Fibroblast of lung (primary cell): ENCODE data around the gene RALGDS. TPM values are rescaled to one million over a fixed set of nuclear protein-coding genes. Genes with fewer than 3 reads are reported as not detected.
"Not testable (repeated sequence)": the region's sequence is repeated elsewhere in the genome, so short reads cannot be mapped to it uniquely, and the experiment has no call there.

Experiments used
- DNase-seq, 2 donors: peaks; one replicate each; pipeline versions ENCODE4 v3.0.0 to v3.0.0-alpha.2; 2010; ENCODE audit warnings: low read depth in 2 of 2
- H2AFZ ChIP-seq: 2 replicates; pipeline ENCODE4 v1.5.1; 2012; ENCODE audit warnings: low read length, control low read depth, inconsistent platforms
- H3K27ac ChIP-seq: 2 replicates; pipeline ENCODE4 v1.5.1; 2011; ENCODE audit warnings: low read length, control low read depth; ENCODE audit not compliant: insufficient read depth
- H3K27me3 ChIP-seq: 2 replicates; pipeline ENCODE4 v1.5.1; 2011; ENCODE audit warnings: mild to moderate bottlenecking, low read length; ENCODE audit not compliant: control insufficient read depth, insufficient read depth
- H3K36me3 ChIP-seq: 2 replicates; pipeline ENCODE4 v1.5.1; 2011; ENCODE audit warnings: low read length; ENCODE audit not compliant: control insufficient read depth, insufficient read depth
- H3K4me1 ChIP-seq: 2 replicates; pipeline ENCODE4 v1.5.1; 2011; ENCODE audit warnings: low read length; ENCODE audit not compliant: control insufficient read depth, insufficient read depth; ENCODE audit errors: extremely low read depth
- H3K4me2 ChIP-seq: 2 replicates; pipeline ENCODE4 v1.5.1; 2011; ENCODE audit warnings: low read length, control low read depth; ENCODE audit not compliant: insufficient read depth; ENCODE audit errors: extremely low read depth
- H3K4me3 ChIP-seq, 4 experiments: fragments of 200-600 bp in 1 of 4; sonication (generic) in 1 of 4; replicated peaks in 1 of 4; 2 replicates each; pipeline ENCODE4 v1.5.1; 2011 to 2016; ENCODE audit warnings: low read length in 4 of 4, low read depth in 3 of 4, mild to moderate bottlenecking in 3 of 4, control low read depth in 2 of 4, inconsistent platforms in 1 of 4, mixed read lengths in 1 of 4; ENCODE audit not compliant: insufficient read depth in 1 of 4; ENCODE audit errors: control extremely low read depth in 1 of 4
- H3K79me2 ChIP-seq: 2 replicates; pipeline ENCODE4 v1.5.1; 2012; ENCODE audit warnings: mild to moderate bottlenecking, low read length, inconsistent platforms; ENCODE audit not compliant: control insufficient read depth, insufficient read depth
- H3K9ac ChIP-seq: 2 replicates; pipeline ENCODE4 v1.5.1; 2011; ENCODE audit warnings: mild to moderate bottlenecking, low read length, control low read depth; ENCODE audit not compliant: insufficient read depth
- H3K9me3 ChIP-seq: 2 replicates; pipeline ENCODE4 v1.5.1; 2012; ENCODE audit warnings: low read depth, low read length; ENCODE audit not compliant: control insufficient read depth, insufficient read depth
- H4K20me1 ChIP-seq: 2 replicates; pipeline ENCODE4 v1.5.1; 2011; ENCODE audit warnings: low read length; ENCODE audit not compliant: control insufficient read depth, insufficient read depth; ENCODE audit errors: extremely low read depth
- CTCF ChIP-seq, 2 donors: IDR thresholded peaks in 1 of 2; conservative IDR thresholded peaks in 1 of 2; 1 replicate in 1 of 2; 2 replicates in 1 of 2; pipeline ENCODE4 v1.5.1; 2011 to 2012; ENCODE audit warnings: low read length in 2 of 2, control low read depth in 1 of 2, inconsistent platforms in 1 of 2, low read depth in 1 of 2, mild to moderate bottlenecking in 1 of 2
- EZH2 ChIP-seq: IDR thresholded peaks from 2 replicates; pipeline ENCODE4 v1.5.1; 2012; ENCODE audit warnings: low read length, control low read depth, mild to moderate bottlenecking; ENCODE audit errors: missing control alignments
- polyA plus RNA-seq, 2 donors: library from polyadenylated mRNA; depleted of rRNA in 1 of 2; stranded (reverse) in 1 of 2; unstranded in 1 of 2; fragments of >200 nt; gene quantifications; 2 replicates each; pipeline ENCODE4 v1.2.1, GENCODE V29; 2011 to 2012; ENCODE audit warnings: missing spikeins in 1 of 2
- total RNA-seq: library from RNA; depleted of rRNA; stranded (reverse); fragments of >200 nt; gene quantifications from 2 replicates; pipeline ENCODE4 v1.2.1, GENCODE V29; 2014

RALGDS gene
- total and polyA plus RNA-seq, 2 donors (not counting 1 experiment from before 2014, with no cell fraction given) = 16.6 to 23.6 TPM

GRCh38 chr9:133071484-133072150 is 49.4 kb downstream of the RALGDS start:
- Histone ChIP-seq H3K79me2 (no peaks in the 10 kb centered on the region), H3K4me3 (no peak overlapping the region), H3K27ac (no peak overlapping the region), H3K4me1 (no peaks in the 10 kb centered on the region), H3K9me3 (no peaks in the 10 kb centered on the region), H2AFZ (no peak overlapping the region), H3K4me2 (no peak overlapping the region), H3K27me3 (no peaks in the 10 kb centered on the region), H3K9ac (no peak overlapping the region), H4K20me1 (no peaks in the 10 kb centered on the region), H3K36me3 (no peaks in the 10 kb centered on the region)
- no peak for TF ChIP-seq EZH2
- TF ChIP-seq CTCF (conservative IDR thresholded peaks at IDR 0.05 in 1 of 2, IDR thresholded peaks at IDR 0.05 in 1 of 2; ENCODE audit: low read depth in 1 of 2, low read length in 2 of 2) = no peak
- no peak for DNase-seq

- H3K27ac ChIP-seq, DNase-seq, H3K27me3 ChIP-seq, H3K79me2 ChIP-seq, H4K20me1 ChIP-seq, H2AFZ ChIP-seq, H3K4me2 ChIP-seq, H3K4me1 ChIP-seq, H3K9ac ChIP-seq, H3K36me3 ChIP-seq, H3K9me3 ChIP-seq, H3K4me3 ChIP-seq: not testable (repeated sequence)
These were observed 50.1 kb downstream of the RALGDS start for GRCh38 chr9:133070985-133071384.

- not testable (repeated sequence) for H3K27ac ChIP-seq, H3K4me2 ChIP-seq, H3K4me3 ChIP-seq, H2AFZ ChIP-seq, H4K20me1 ChIP-seq, H3K36me3 ChIP-seq, H3K27me3 ChIP-seq, H3K9me3 ChIP-seq, H3K79me2 ChIP-seq, H3K4me1 ChIP-seq, H3K9ac ChIP-seq, DNase-seq
These were observed 50.5 kb downstream of the RALGDS start for GRCh38 chr9:133070500-133070961.

GRCh38 chr9:133068431-133068830 is 52.6 kb downstream of the RALGDS start:
- not testable (repeated sequence) for H3K79me2 ChIP-seq, DNase-seq, H3K9ac ChIP-seq, H2AFZ ChIP-seq, H3K4me3 ChIP-seq, H3K9me3 ChIP-seq, H3K36me3 ChIP-seq, H3K27me3 ChIP-seq, H3K4me1 ChIP-seq, H3K4me2 ChIP-seq, H4K20me1 ChIP-seq, H3K27ac ChIP-seq
